ENCODE data around the gene MLPH. TPM values are rescaled to one million over a fixed set of nuclear protein-coding genes. Genes with fewer than 3 reads are reported as not detected.
A peak's percentile ranks its signal among the peaks of the same experiment; 100 is the strongest.

Gene MLPH
- total RNA-seq, result not detected

GRCh38 chr2:237486819-237487448 lies at the start of gene MLPH:
Gene MLPH (plus strand): TSS chr2:237487251. CDS start chr2:237493427, 6,176 bp downstream.
- no peak within 1 kb of the TSS for H3K27ac ChIP-seq (ENCODE audit: low read depth, low read length)
- peak within 1 kb of the TSS; percentile 57 to 87 (median 60) for H3K9ac ChIP-seq (ENCODE audit: low read depth in 1 of 3, low read length in 3 of 3)
- H3K4me3 ChIP-seq (ENCODE audit: low read length in 3 of 3), result peak within 1 kb of the TSS; percentile 70 to 79 (median 72)

GRCh38 chr2:237437566-237437965 lies 49.5 kb upstream of the MLPH start:
- Histone ChIP-seq H3K9me3 (ENCODE audit: control insufficient read depth in 3 of 3, low read length in 3 of 3) (no peaks in the 10 kb centered on the region), H3K4me3 (ENCODE audit: low read length in 3 of 3) (no peak overlapping the region), H3K27ac (ENCODE audit: low read depth, low read length) (no peak overlapping the region), H3K27me3 (ENCODE audit: control insufficient read depth in 3 of 3, insufficient read depth in 3 of 3, low read length in 3 of 3) (peaks cover 0 to 10% (median 6%) of the 10 kb centered on the region in 3 donors), H3K4me1 (ENCODE audit: control insufficient read depth in 3 of 3, insufficient read depth in 3 of 3, low read length in 3 of 3) (peaks cover 11 to 18% (median 15%) of the 10 kb centered on the region in 3 donors), H3K9ac (ENCODE audit: low read depth in 1 of 3, low read length in 3 of 3) (no peak overlapping the region), H3K36me3 (ENCODE audit: control insufficient read depth in 3 of 3, insufficient read depth in 3 of 3, low read length in 3 of 3) (no peaks in the 10 kb centered on the region)

More at GRCh38 chr2:237486819-237487448, at the start of gene MLPH:
- H3K36me3 ChIP-seq (ENCODE audit: control insufficient read depth in 3 of 3, insufficient read depth in 3 of 3, low read length in 3 of 3), result peaks cover 0 to 3% (median 0%) of the 10 kb centered on the region in 3 donors
- H3K4me1 ChIP-seq (ENCODE audit: control insufficient read depth in 3 of 3, insufficient read depth in 3 of 3, low read length in 3 of 3), result peaks cover 23 to 34% (median 30%) of the 10 kb centered on the region in 3 donors
- H3K27me3 ChIP-seq (ENCODE audit: control insufficient read depth in 3 of 3, insufficient read depth in 3 of 3, low read length in 3 of 3), result peaks cover 0 to 26% (median 12%) of the 10 kb centered on the region in 3 donors
- peaks cover 4 to 7% (median 5%) of the 10 kb centered on the region in 3 donors for H3K9me3 ChIP-seq (ENCODE audit: control insufficient read depth in 3 of 3, low read length in 3 of 3)

- no peak overlapping the region for H3K27ac ChIP-seq (ENCODE audit: low read depth, low read length)
- H3K4me1 ChIP-seq (ENCODE audit: control insufficient read depth in 3 of 3, insufficient read depth in 3 of 3, low read length in 3 of 3), result peaks cover 11 to 18% (median 15%) of the 10 kb centered on the region in 3 donors
- no peaks in the 10 kb centered on the region for H3K9me3 ChIP-seq (ENCODE audit: control insufficient read depth in 3 of 3, low read length in 3 of 3)
- H3K4me3 ChIP-seq (ENCODE audit: low read length in 3 of 3), result no peak overlapping the region
- H3K9ac ChIP-seq (ENCODE audit: low read depth in 1 of 3, low read length in 3 of 3), result no peak overlapping the region
- H3K36me3 ChIP-seq (ENCODE audit: control insufficient read depth in 3 of 3, insufficient read depth in 3 of 3, low read length in 3 of 3), result no peaks in the 10 kb centered on the region
- H3K27me3 ChIP-seq (ENCODE audit: control insufficient read depth in 3 of 3, insufficient read depth in 3 of 3, low read length in 3 of 3), result peaks cover 0 to 6% (median 6%) of the 10 kb centered on the region in 3 donors
Observed at GRCh38 chr2:237438080-237438940, 48.7 kb upstream of the MLPH start.

DNA sequence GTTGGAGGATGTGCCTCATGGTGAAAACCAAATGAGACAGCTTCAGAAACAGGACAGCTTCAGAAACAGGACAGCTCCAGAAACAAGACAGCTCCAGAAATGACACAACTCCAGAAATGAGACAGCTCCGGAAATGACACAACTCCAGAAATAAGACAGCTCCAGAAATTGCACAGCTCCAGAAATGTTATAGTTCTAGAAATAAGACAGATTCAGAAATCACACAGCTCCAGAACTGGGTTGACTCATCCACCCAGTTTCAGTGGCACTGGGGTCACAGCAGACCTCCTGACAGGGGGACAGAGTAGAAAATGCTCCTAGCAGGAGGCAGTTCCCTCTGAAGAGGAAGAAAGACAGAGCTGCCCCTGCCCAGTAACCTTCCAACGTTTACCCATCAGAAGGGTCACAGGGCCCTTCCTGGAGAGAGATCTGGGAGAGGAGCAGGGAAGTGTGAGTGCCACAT lies 46.2 kb upstream of the MLPH start:
- Histone ChIP-seq H3K27me3 (ENCODE audit: control insufficient read depth in 3 of 3, insufficient read depth in 3 of 3, low read length in 3 of 3) (no peaks in the 10 kb centered on the region), H3K9me3 (ENCODE audit: control insufficient read depth in 3 of 3, low read length in 3 of 3) (no peaks in the 10 kb centered on the region), H3K27ac (ENCODE audit: low read depth, low read length) (peak overlapping the region; percentile 30), H3K36me3 (ENCODE audit: control insufficient read depth in 3 of 3, insufficient read depth in 3 of 3, low read length in 3 of 3) (no peaks in the 10 kb centered on the region), H3K4me3 (ENCODE audit: low read length in 3 of 3) (no peak overlapping the region), H3K9ac (ENCODE audit: low read depth in 1 of 3, low read length in 3 of 3) (no peak overlapping the region), H3K4me1 (ENCODE audit: control insufficient read depth in 3 of 3, insufficient read depth in 3 of 3, low read length in 3 of 3) (peaks cover 5 to 10% (median 10%) of the 10 kb centered on the region in 3 donors)

DNA sequence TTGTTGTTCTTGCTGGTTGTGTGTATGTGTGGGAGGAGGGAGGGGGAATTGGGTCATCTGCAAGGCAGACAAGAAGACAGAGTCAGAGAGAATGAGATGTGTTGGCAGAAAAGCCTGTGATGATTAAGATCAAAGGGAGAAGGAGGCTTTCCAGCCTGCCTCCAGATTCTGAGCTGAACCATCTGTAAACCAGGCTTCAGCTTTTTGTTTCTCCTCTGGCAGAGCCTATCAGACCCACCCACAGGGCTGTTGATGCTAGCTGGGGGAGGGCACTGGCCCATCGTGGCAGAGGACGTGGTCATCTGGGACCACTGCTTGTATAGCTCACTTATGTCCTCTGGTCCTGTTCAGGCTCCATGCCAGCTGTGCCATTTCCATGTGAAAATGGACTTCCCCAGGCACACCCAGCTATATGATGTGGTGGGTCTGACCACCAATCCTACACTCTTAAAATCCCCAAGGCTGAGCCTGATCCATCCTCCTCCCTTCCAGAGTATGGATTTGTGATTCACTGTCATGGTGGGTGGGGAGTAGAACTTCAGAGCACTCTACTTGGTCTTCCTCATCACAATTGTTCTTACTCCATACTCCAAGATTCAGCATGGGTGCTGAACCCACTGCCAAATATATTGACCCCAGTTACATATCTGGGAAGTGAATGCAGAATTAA lies 45.3 kb upstream of the MLPH start:
- no peak overlapping the region for H3K9ac ChIP-seq (ENCODE audit: low read depth in 1 of 3, low read length in 3 of 3)
- H3K36me3 ChIP-seq (ENCODE audit: control insufficient read depth in 3 of 3, insufficient read depth in 3 of 3, low read length in 3 of 3), result no peaks in the 10 kb centered on the region
- no peak overlapping the region for H3K4me3 ChIP-seq (ENCODE audit: low read length in 3 of 3)
- no peaks in the 10 kb centered on the region for H3K9me3 ChIP-seq (ENCODE audit: control insufficient read depth in 3 of 3, low read length in 3 of 3)
- H3K27me3 ChIP-seq (ENCODE audit: control insufficient read depth in 3 of 3, insufficient read depth in 3 of 3, low read length in 3 of 3), result no peaks in the 10 kb centered on the region
- peaks cover 0 to 3% (median 3%) of the 10 kb centered on the region in 3 donors for H3K4me1 ChIP-seq (ENCODE audit: control insufficient read depth in 3 of 3, insufficient read depth in 3 of 3, low read length in 3 of 3)
- H3K27ac ChIP-seq (ENCODE audit: low read depth, low read length), result no peak overlapping the region

DNA sequence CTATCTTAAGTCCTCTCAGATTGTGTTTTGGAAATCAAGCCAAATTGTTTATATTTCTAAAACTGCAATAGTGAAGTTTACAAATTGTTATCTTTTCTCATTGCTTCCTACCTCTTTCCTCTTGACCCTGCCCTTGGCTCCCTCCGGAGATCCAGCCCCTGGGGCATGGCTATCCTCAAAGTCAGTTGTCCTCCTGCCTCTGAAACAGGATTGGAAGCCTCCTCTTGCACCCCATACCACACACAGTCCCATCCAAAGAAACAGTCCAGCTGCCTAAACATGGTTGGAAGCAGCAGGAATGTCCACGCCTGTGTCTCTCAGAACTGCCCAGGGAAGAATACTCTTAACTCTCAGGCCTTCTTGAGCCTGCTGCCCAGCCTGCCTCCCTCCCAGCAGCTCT lies 43.0 kb upstream of the MLPH start:
- H3K9ac ChIP-seq (ENCODE audit: low read depth in 1 of 3, low read length in 3 of 3), result no peak overlapping the region
- no peaks in the 10 kb centered on the region for H3K9me3 ChIP-seq (ENCODE audit: control insufficient read depth in 3 of 3, low read length in 3 of 3)
- no peak overlapping the region for H3K27ac ChIP-seq (ENCODE audit: low read depth, low read length)
- H3K27me3 ChIP-seq (ENCODE audit: control insufficient read depth in 3 of 3, insufficient read depth in 3 of 3, low read length in 3 of 3), result no peaks in the 10 kb centered on the region
- H3K36me3 ChIP-seq (ENCODE audit: control insufficient read depth in 3 of 3, insufficient read depth in 3 of 3, low read length in 3 of 3), result no peaks in the 10 kb centered on the region
- H3K4me3 ChIP-seq (ENCODE audit: low read length in 3 of 3), result no peak overlapping the region
- peaks cover 12 to 14% (median 13%) of the 10 kb centered on the region in 3 donors for H3K4me1 ChIP-seq (ENCODE audit: control insufficient read depth in 3 of 3, insufficient read depth in 3 of 3, low read length in 3 of 3)

DNA sequence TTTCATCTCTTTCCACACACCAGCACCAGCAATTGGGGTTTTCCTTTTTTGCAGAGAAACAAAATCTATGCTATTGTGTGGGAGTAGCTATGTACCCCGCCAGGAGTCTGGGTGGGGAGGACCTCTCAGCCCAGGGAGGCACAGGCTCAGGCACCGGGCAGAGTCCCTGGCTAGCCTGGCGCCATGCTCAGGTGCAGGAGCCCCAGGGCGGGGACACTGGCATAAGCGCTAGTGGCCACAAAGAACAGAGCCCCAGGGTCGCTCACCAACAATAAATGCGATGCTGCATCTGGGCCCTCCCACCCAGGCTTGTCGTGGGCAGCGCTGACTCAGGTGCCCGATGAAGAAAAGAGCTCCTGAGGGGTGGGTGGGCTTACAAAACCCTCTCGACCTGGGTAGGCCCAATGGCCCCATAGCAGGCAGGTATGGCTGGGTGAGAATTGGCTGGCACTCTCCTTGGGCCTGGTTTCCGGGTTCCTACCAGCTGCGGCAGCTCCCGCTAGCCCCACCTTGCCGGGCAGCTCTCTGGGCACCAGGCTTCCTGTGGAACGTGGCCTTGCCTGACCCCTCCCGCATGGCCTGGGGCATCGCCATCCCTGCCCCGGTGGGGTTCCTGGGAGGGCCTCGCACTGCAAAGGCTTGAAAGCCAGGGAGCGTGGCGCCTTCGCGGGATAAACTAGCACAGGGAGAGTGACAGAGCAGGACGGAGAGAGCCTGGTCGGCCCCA lies 41.3 kb upstream of the MLPH start:
- Histone ChIP-seq H3K4me1 (ENCODE audit: control insufficient read depth in 3 of 3, insufficient read depth in 3 of 3, low read length in 3 of 3) (peaks cover 28 to 30% (median 29%) of the 10 kb centered on the region in 3 donors), H3K9me3 (ENCODE audit: control insufficient read depth in 3 of 3, low read length in 3 of 3) (no peaks in the 10 kb centered on the region), H3K27me3 (ENCODE audit: control insufficient read depth in 3 of 3, insufficient read depth in 3 of 3, low read length in 3 of 3) (no peaks in the 10 kb centered on the region), H3K4me3 (ENCODE audit: low read length in 3 of 3) (no peak overlapping the region), H3K36me3 (ENCODE audit: control insufficient read depth in 3 of 3, insufficient read depth in 3 of 3, low read length in 3 of 3) (no peaks in the 10 kb centered on the region), H3K9ac (ENCODE audit: low read depth in 1 of 3, low read length in 3 of 3) (no peak overlapping the region), H3K27ac (ENCODE audit: low read depth, low read length) (no peak overlapping the region)

- H3K4me3 ChIP-seq (ENCODE audit: low read length in 3 of 3), result no peak overlapping the region
- H3K36me3 ChIP-seq (ENCODE audit: control insufficient read depth in 3 of 3, insufficient read depth in 3 of 3, low read length in 3 of 3), result no peaks in the 10 kb centered on the region
- H3K9me3 ChIP-seq (ENCODE audit: control insufficient read depth in 3 of 3, low read length in 3 of 3), result no peaks in the 10 kb centered on the region
- H3K9ac ChIP-seq (ENCODE audit: low read depth in 1 of 3, low read length in 3 of 3), result no peak overlapping the region
- H3K27ac ChIP-seq (ENCODE audit: low read depth, low read length), result no peak overlapping the region
- H3K4me1 ChIP-seq (ENCODE audit: control insufficient read depth in 3 of 3, insufficient read depth in 3 of 3, low read length in 3 of 3), result peaks cover 30 to 35% (median 32%) of the 10 kb centered on the region in 3 donors
- H3K27me3 ChIP-seq (ENCODE audit: control insufficient read depth in 3 of 3, insufficient read depth in 3 of 3, low read length in 3 of 3), result no peaks in the 10 kb centered on the region
Observed at GRCh38 chr2:237446338-237446665, 40.7 kb upstream of the MLPH start.

DNA sequence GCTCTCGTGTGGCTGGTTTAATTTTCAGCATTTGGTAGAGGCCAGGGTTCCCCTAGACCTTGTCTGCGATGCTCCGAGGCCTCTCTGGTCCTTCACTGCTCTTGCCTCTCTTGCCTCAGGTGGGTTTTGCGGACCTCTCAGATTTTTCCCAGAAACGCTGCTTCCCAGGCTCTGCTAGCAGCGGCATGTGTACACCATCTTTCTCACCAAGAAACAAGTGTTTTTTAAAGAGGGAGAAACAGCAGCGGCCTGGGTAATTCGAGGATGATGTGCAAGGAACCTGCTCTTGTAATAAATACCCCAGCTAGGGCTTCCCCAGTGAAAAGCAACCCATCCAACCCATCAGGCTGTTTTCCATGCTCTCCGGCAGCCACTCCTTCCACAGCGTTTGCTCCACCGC lies 39.6 kb upstream of the MLPH start:
- Histone ChIP-seq H3K27me3 (ENCODE audit: control insufficient read depth in 3 of 3, insufficient read depth in 3 of 3, low read length in 3 of 3) (peaks cover 0 to 2% (median 0%) of the 10 kb centered on the region in 3 donors), H3K9ac (ENCODE audit: low read depth in 1 of 3, low read length in 3 of 3) (no peak overlapping the region), H3K9me3 (ENCODE audit: control insufficient read depth in 3 of 3, low read length in 3 of 3) (no peaks in the 10 kb centered on the region), H3K4me3 (ENCODE audit: low read length in 3 of 3) (no peak overlapping the region), H3K4me1 (ENCODE audit: control insufficient read depth in 3 of 3, insufficient read depth in 3 of 3, low read length in 3 of 3) (peaks cover 30 to 44% (median 41%) of the 10 kb centered on the region in 3 donors), H3K27ac (ENCODE audit: low read depth, low read length) (no peak overlapping the region), H3K36me3 (ENCODE audit: control insufficient read depth in 3 of 3, insufficient read depth in 3 of 3, low read length in 3 of 3) (no peaks in the 10 kb centered on the region)
